ENCODE data around the gene IDH1.
"Not testable (repeated sequence)": the region's sequence is repeated elsewhere in the genome, so short reads cannot be mapped to it uniquely, and the experiment has no call there.

The IDH1 gene

GRCh38 chr2:208278549-208278948 lies 23.7 kb upstream of the IDH1 start:
- no peaks in the 10 kb centered on the region for H3K9me3 ChIP-seq (ENCODE audit: control insufficient read depth, low read depth, low read length)
- H3K27ac ChIP-seq (ENCODE audit: low read length), result no peak overlapping the region
- no peak overlapping the region for H3K4me3 ChIP-seq (ENCODE audit: low read length)
- H3K27me3 ChIP-seq (ENCODE audit: control insufficient read depth, insufficient read depth, low read length), result no peaks in the 10 kb centered on the region
- no peaks in the 10 kb centered on the region for H3K4me1 ChIP-seq (ENCODE audit: control insufficient read depth, low read depth, low read length)
- H3K36me3 ChIP-seq (ENCODE audit: control insufficient read depth, low read depth, low read length), result peaks cover 97% of the 10 kb centered on the region
- H3K9ac ChIP-seq (ENCODE audit: low read length), result no peak overlapping the region

- no peak overlapping the region for H3K27ac ChIP-seq (ENCODE audit: low read length)
- no peaks in the 10 kb centered on the region for H3K4me1 ChIP-seq (ENCODE audit: control insufficient read depth, low read depth, low read length)
- peaks cover 81% of the 10 kb centered on the region for H3K36me3 ChIP-seq (ENCODE audit: control insufficient read depth, low read depth, low read length)
- H3K4me3 ChIP-seq (ENCODE audit: low read length), result no peak overlapping the region
- H3K9me3 ChIP-seq (ENCODE audit: control insufficient read depth, low read depth, low read length), result no peaks in the 10 kb centered on the region
- H3K27me3 ChIP-seq (ENCODE audit: control insufficient read depth, insufficient read depth, low read length), result no peaks in the 10 kb centered on the region
- no peak overlapping the region for H3K9ac ChIP-seq (ENCODE audit: low read length)
Measured at GRCh38 chr2:208274748-208275147, 19.9 kb upstream of the IDH1 start.

GRCh38 chr2:208269091-208269490 lies 14.2 kb upstream of the IDH1 start:
- Histone ChIP-seq H3K4me3 (ENCODE audit: low read length) (no peak overlapping the region), H3K27ac (ENCODE audit: low read length) (no peak overlapping the region), H3K27me3 (ENCODE audit: control insufficient read depth, insufficient read depth, low read length) (no peaks in the 10 kb centered on the region), H3K36me3 (ENCODE audit: control insufficient read depth, low read depth, low read length) (peaks cover 25% of the 10 kb centered on the region), H3K9ac (ENCODE audit: low read length) (no peak overlapping the region), H3K4me1 (ENCODE audit: control insufficient read depth, low read depth, low read length) (peaks cover 16% of the 10 kb centered on the region), H3K9me3 (ENCODE audit: control insufficient read depth, low read depth, low read length) (no peaks in the 10 kb centered on the region)

- peaks cover 16% of the 10 kb centered on the region for H3K4me1 ChIP-seq (ENCODE audit: control insufficient read depth, low read depth, low read length)
- peaks cover 18% of the 10 kb centered on the region for H3K36me3 ChIP-seq (ENCODE audit: control insufficient read depth, low read depth, low read length)
- no peak overlapping the region for H3K27ac ChIP-seq (ENCODE audit: low read length)
- H3K9ac ChIP-seq (ENCODE audit: low read length), result no peak overlapping the region
- H3K27me3 ChIP-seq (ENCODE audit: control insufficient read depth, insufficient read depth, low read length), result no peaks in the 10 kb centered on the region
- no peaks in the 10 kb centered on the region for H3K9me3 ChIP-seq (ENCODE audit: control insufficient read depth, low read depth, low read length)
- H3K4me3 ChIP-seq (ENCODE audit: low read length), result peak overlapping the region; percentile 90
Measured at GRCh38 chr2:208268156-208268952, 13.5 kb upstream of the IDH1 start.

GRCh38 chr2:208267526-208267925 lies 12.7 kb upstream of the IDH1 start:
- peak overlapping the region; percentile 90 for H3K4me3 ChIP-seq (ENCODE audit: low read length)
- not testable (repeated sequence) for H3K9me3 ChIP-seq (ENCODE audit: control insufficient read depth, low read depth, low read length); H3K36me3 ChIP-seq (ENCODE audit: control insufficient read depth, low read depth, low read length); H3K27me3 ChIP-seq (ENCODE audit: control insufficient read depth, insufficient read depth, low read length); H3K27ac ChIP-seq (ENCODE audit: low read length)
- peaks cover 16% of the 10 kb centered on the region for H3K4me1 ChIP-seq (ENCODE audit: control insufficient read depth, low read depth, low read length)
- H3K9ac ChIP-seq (ENCODE audit: low read length), result peak overlapping the region; percentile 79

- H3K27ac ChIP-seq (ENCODE audit: low read length), result peak overlapping the region; percentile 60
- peaks cover 16% of the 10 kb centered on the region for H3K4me1 ChIP-seq (ENCODE audit: control insufficient read depth, low read depth, low read length)
- peak overlapping the region; percentile 79 for H3K9ac ChIP-seq (ENCODE audit: low read length)
- H3K9me3 ChIP-seq (ENCODE audit: control insufficient read depth, low read depth, low read length), result peaks cover 3% of the 10 kb centered on the region
- H3K4me3 ChIP-seq (ENCODE audit: low read length), result peak overlapping the region; percentile 90
- H3K27me3 ChIP-seq (ENCODE audit: control insufficient read depth, insufficient read depth, low read length), result no peaks in the 10 kb centered on the region
- peaks cover 6% of the 10 kb centered on the region for H3K36me3 ChIP-seq (ENCODE audit: control insufficient read depth, low read depth, low read length)
Measured at GRCh38 chr2:208266936-208267335, 12.1 kb upstream of the IDH1 start.

GRCh38 chr2:208266553-208266893 lies 11.7 kb upstream of the IDH1 start:
- Histone ChIP-seq H3K9me3 (ENCODE audit: control insufficient read depth, low read depth, low read length) (peaks cover 3% of the 10 kb centered on the region), H3K4me3 (ENCODE audit: low read length) (peak overlapping the region; percentile 90), H3K36me3 (ENCODE audit: control insufficient read depth, low read depth, low read length) (peaks cover 3% of the 10 kb centered on the region), H3K27ac (ENCODE audit: low read length) (peak overlapping the region; percentile 60), H3K4me1 (ENCODE audit: control insufficient read depth, low read depth, low read length) (peaks cover 16% of the 10 kb centered on the region), H3K27me3 (ENCODE audit: control insufficient read depth, insufficient read depth, low read length) (no peaks in the 10 kb centered on the region), H3K9ac (ENCODE audit: low read length) (peak overlapping the region; percentile 79)

GRCh38 chr2:208265801-208266552 lies 11.1 kb upstream of the IDH1 start, which contains the start of gene PIKFYVE:
Gene PIKFYVE (plus strand): TSS chr2:208266255. CDS start chr2:208271520, 5,265 bp downstream.
- Histone ChIP-seq H3K4me1 (ENCODE audit: control insufficient read depth, low read depth, low read length) (peaks cover 16% of the 10 kb centered on the region), H3K4me3 (ENCODE audit: low read length) (peak within 1 kb of the TSS; percentile 90), H3K27ac (ENCODE audit: low read length) (peak within 1 kb of the TSS; percentile 60), H3K36me3 (ENCODE audit: control insufficient read depth, low read depth, low read length) (no peaks in the 10 kb centered on the region), H3K27me3 (ENCODE audit: control insufficient read depth, insufficient read depth, low read length) (no peaks in the 10 kb centered on the region), H3K9me3 (ENCODE audit: control insufficient read depth, low read depth, low read length) (peaks cover 3% of the 10 kb centered on the region), H3K9ac (ENCODE audit: low read length) (peak within 1 kb of the TSS; percentile 79)

GRCh38 chr2:208265371-208265800 lies 10.5 kb upstream of the IDH1 start:
- Histone ChIP-seq H3K9ac (ENCODE audit: low read length) (peak overlapping the region; percentile 51), H3K27me3 (ENCODE audit: control insufficient read depth, insufficient read depth, low read length) (no peaks in the 10 kb centered on the region), H3K27ac (ENCODE audit: low read length) (peak overlapping the region; percentile 19), H3K4me3 (ENCODE audit: low read length) (peak overlapping the region; percentile 90), H3K4me1 (ENCODE audit: control insufficient read depth, low read depth, low read length) (peaks cover 16% of the 10 kb centered on the region), H3K9me3 (ENCODE audit: control insufficient read depth, low read depth, low read length) (peaks cover 3% of the 10 kb centered on the region), H3K36me3 (ENCODE audit: control insufficient read depth, low read depth, low read length) (no peaks in the 10 kb centered on the region)

GRCh38 chr2:208256849-208257813 lies 2.3 kb upstream of the IDH1 start:
- H3K27ac ChIP-seq (ENCODE audit: low read length); H3K9me3 ChIP-seq (ENCODE audit: control insufficient read depth, low read depth, low read length); H3K4me3 ChIP-seq (ENCODE audit: low read length); H3K9ac ChIP-seq (ENCODE audit: low read length); H3K27me3 ChIP-seq (ENCODE audit: control insufficient read depth, insufficient read depth, low read length): not testable (repeated sequence)
- peaks cover 15% of the 10 kb centered on the region for H3K36me3 ChIP-seq (ENCODE audit: control insufficient read depth, low read depth, low read length)
- peaks cover 16% of the 10 kb centered on the region for H3K4me1 ChIP-seq (ENCODE audit: control insufficient read depth, low read depth, low read length)

GRCh38 chr2:208256192-208256782 lies 1.4 kb upstream of the IDH1 start:
- Histone ChIP-seq H3K4me1 (ENCODE audit: control insufficient read depth, low read depth, low read length) (peaks cover 22% of the 10 kb centered on the region), H3K36me3 (ENCODE audit: control insufficient read depth, low read depth, low read length) (peaks cover 23% of the 10 kb centered on the region), H3K27me3 (ENCODE audit: control insufficient read depth, insufficient read depth, low read length) (no peaks in the 10 kb centered on the region), H3K9me3 (ENCODE audit: control insufficient read depth, low read depth, low read length) (no peaks in the 10 kb centered on the region), H3K4me3 (ENCODE audit: low read length) (no peak overlapping the region), H3K27ac (ENCODE audit: low read length) (no peak overlapping the region), H3K9ac (ENCODE audit: low read length) (no peak overlapping the region)

Data from iPS-18a (cell line).